ENCODE results near the gene INO80. TPM values are rescaled to one million over a fixed set of nuclear protein-coding genes. Genes with fewer than 3 reads are reported as not detected.

Gene INO80
- total RNA-seq, 4 donors from 2014 or later, result 22.4 to 28.7 (median 24.0) TPM

GRCh38 chr15:40949756-40950207, 166.3 kb downstream of the INO80 start:
- Histone ChIP-seq H3K27ac (replicated peaks in 1 of 4) (no peak overlapping the region), H3K36me3 (no peaks in the 10 kb centered on the region), H3K4me1 (peaks cover 9 to 21% (median 17%) of the 10 kb centered on the region in 4 donors), H3K27me3 (no peaks in the 10 kb centered on the region), H3K4me3 (no peak overlapping the region), H3K9me3 (no peaks in the 10 kb centered on the region)
- intact Hi-C loops (cut with DNase I), result no loop called here
- TF ChIP-seq EP300 (IDR thresholded peaks at IDR 0.05), result no peak
- TF ChIP-seq POLR2A (IDR thresholded peaks at IDR 0.05; ENCODE audit: low read depth), result no peak
- TF ChIP-seq POLR2AphosphoS5 (IDR thresholded peaks at IDR 0.05), result no peak
- TF ChIP-seq, protein P1, sequence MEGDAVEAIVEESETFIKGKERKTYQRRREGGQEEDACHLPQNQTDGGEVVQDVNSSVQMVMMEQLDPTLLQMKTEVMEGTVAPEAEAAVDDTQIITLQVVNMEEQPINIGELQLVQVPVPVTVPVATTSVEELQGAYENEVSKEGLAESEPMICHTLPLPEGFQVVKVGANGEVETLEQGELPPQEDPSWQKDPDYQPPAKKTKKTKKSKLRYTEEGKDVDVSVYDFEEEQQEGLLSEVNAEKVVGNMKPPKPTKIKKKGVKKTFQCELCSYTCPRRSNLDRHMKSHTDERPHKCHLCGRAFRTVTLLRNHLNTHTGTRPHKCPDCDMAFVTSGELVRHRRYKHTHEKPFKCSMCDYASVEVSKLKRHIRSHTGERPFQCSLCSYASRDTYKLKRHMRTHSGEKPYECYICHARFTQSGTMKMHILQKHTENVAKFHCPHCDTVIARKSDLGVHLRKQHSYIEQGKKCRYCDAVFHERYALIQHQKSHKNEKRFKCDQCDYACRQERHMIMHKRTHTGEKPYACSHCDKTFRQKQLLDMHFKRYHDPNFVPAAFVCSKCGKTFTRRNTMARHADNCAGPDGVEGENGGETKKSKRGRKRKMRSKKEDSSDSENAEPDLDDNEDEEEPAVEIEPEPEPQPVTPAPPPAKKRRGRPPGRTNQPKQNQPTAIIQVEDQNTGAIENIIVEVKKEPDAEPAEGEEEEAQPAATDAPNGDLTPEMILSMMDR (IDR thresholded peaks at IDR 0.05), result no peak
- WGBS, result 73% methylated on average over 7 of the region's 7 CpGs
- no peak for DNase-seq (ENCODE audit: extremely low spot score)

GRCh38 chr15:40948706-40949473, 167.2 kb downstream of the INO80 start:
- Histone ChIP-seq H3K36me3 (no peaks in the 10 kb centered on the region), H3K27me3 (no peaks in the 10 kb centered on the region), H3K4me1 (peaks cover 9 to 16% (median 13%) of the 10 kb centered on the region in 4 donors), H3K9me3 (no peaks in the 10 kb centered on the region), H3K27ac (replicated peaks in 1 of 4) (no peak overlapping the region), H3K4me3 (no peak overlapping the region)
- 75% methylated on average over 21 of the region's 21 CpGs for WGBS
- TF ChIP-seq POLR2AphosphoS5 (IDR thresholded peaks at IDR 0.05) (no peak), EP300 (IDR thresholded peaks at IDR 0.05) (no peak), POLR2A (IDR thresholded peaks at IDR 0.05; ENCODE audit: low read depth) (no peak)
- TF ChIP-seq, protein P1 (IDR thresholded peaks at IDR 0.05), result no peak
- intact Hi-C loops (cut with DNase I), result no loop called here
- DNase-seq (ENCODE audit: extremely low spot score), result no peak

GRCh38 chr15:40944510-40945296, 171.4 kb downstream of the INO80 start:
- Histone ChIP-seq H3K9me3 (no peaks in the 10 kb centered on the region), H3K36me3 (no peaks in the 10 kb centered on the region), H3K4me3 (no peak overlapping the region), H3K4me1 (peaks cover 29 to 34% (median 31%) of the 10 kb centered on the region in 4 donors), H3K27me3 (peaks cover 0 to 4% (median 0%) of the 10 kb centered on the region in 4 donors), H3K27ac (replicated peaks in 1 of 4) (no peak overlapping the region)
- 91% methylated on average over 11 of the region's 11 CpGs for WGBS
- no peak for DNase-seq (ENCODE audit: extremely low spot score)
- TF ChIP-seq POLR2A (IDR thresholded peaks at IDR 0.05; ENCODE audit: low read depth), result no peak
- TF ChIP-seq EP300 (IDR thresholded peaks at IDR 0.05), result no peak
- TF ChIP-seq, protein P1 (IDR thresholded peaks at IDR 0.05), result no peak
- TF ChIP-seq POLR2AphosphoS5 (IDR thresholded peaks at IDR 0.05), result no peak
- intact Hi-C loops (cut with DNase I), result no loop called here

- DNase-seq (ENCODE audit: extremely low spot score), result no peak
- TF ChIP-seq POLR2AphosphoS5 (IDR thresholded peaks at IDR 0.05), result no peak
- TF ChIP-seq, protein P1 (IDR thresholded peaks at IDR 0.05), result no peak
- TF ChIP-seq POLR2A (IDR thresholded peaks at IDR 0.05; ENCODE audit: low read depth), result no peak
- no peak for TF ChIP-seq EP300 (IDR thresholded peaks at IDR 0.05)
- intact Hi-C loops (cut with DNase I), result loop anchor here (2.0 kb wide), 1 partner anchor 77 kb away; no protein-coding TSS in a partner anchor
- 98% methylated on average over 7 of the region's 9 CpGs for WGBS
- Histone ChIP-seq H3K27me3 (peaks cover 0 to 4% (median 0%) of the 10 kb centered on the region in 4 donors), H3K36me3 (peaks cover 0 to 5% (median 0%) of the 10 kb centered on the region in 4 donors), H3K9me3 (no peaks in the 10 kb centered on the region), H3K4me3 (no peak overlapping the region), H3K27ac (replicated peaks in 1 of 4) (no peak overlapping the region), H3K4me1 (peaks cover 29 to 37% (median 33%) of the 10 kb centered on the region in 4 donors)
Measured at GRCh38 chr15:40943764-40944365, 172.2 kb downstream of the INO80 start.

Data from esophagus muscularis mucosa (tissue), 4 donors.